GM08714 (cell line): ENCODE measurements around the gene MAEA.

Experiments
- H3K4me3 ChIP-seq: fragments of 200-500 bp; sonication (Bioruptor generic); 2 replicates; pipeline ENCODE4 v1.5.1; 2014; ENCODE audit warnings: mild to moderate bottlenecking, low read length, inconsistent platforms
- ZNF274 ChIP-seq: IDR thresholded peaks from 2 replicates; pipeline ENCODE4 v1.6.1; 2012; ENCODE audit warnings: mild to moderate bottlenecking, low read depth, low read length

Gene MAEA

GRCh38 chr4:1289207-1290164, at the start of gene MAEA:
MAEA (plus strand) TSS chr4:1289891; CDS start chr4:1289914, 23 bp downstream.
- no peak for TF ChIP-seq ZNF274
- peak within 1 kb of the TSS; percentile 95 for H3K4me3 ChIP-seq

- H3K4me3 ChIP-seq, result no peak overlapping the region
- TF ChIP-seq ZNF274, result no peak
These were observed 49.8 kb upstream of the MAEA start for GRCh38 chr4:1239950-1240307.

- no peak overlapping the region for H3K4me3 ChIP-seq
- no peak for TF ChIP-seq ZNF274
These were observed 48.8 kb upstream of the MAEA start for GRCh38 chr4:1240721-1241465.

- TF ChIP-seq ZNF274, result no peak
- no peak overlapping the region for H3K4me3 ChIP-seq
These were observed 48.2 kb upstream of the MAEA start for GRCh38 chr4:1241466-1241935.

- H3K4me3 ChIP-seq, result no peak overlapping the region
- no peak for TF ChIP-seq ZNF274
These were observed 47.7 kb upstream of the MAEA start for GRCh38 chr4:1241936-1242505.

DNA sequence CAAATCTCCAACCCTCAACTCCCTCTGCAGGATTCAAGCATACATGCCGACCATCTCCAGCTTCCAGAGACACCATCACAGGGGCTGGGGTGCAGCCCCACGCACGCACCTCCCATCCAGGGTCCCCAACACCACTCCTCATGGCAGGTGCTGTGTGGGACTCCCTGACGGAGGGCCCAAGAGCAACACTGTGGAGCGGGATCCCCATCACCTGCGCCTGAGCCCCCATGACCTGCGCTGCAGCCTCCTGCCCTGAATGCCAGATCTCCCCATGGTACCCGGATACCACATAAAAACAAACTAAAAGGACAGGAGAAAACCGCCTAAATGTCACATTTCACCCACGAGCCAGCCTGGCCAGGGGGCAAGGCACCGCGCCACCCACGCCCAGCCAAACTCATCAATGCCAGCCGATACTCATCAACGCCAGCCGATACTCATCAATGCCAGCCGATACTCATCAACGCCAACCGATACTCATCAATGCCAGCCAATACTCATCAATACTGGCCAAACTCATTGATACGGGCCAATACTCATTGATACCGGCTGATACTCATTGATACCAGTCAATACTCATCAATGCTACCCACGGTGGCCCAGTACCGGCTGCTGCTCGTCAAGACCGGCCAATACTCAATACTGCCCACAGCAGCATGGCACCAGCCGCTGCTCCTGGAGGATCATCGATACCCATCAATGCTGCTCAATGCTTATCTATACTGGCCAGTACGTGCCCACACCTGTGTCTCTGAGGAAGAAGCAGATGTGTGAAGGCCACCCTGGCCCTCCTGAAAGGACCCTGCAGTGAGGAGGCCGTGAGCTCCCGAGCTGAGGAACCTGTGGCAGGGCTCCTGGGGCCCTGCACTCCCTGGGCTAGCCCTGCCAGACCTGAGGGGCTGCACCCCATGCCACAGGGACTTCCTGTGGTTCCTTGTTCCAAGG, 46.9 kb upstream of the MAEA start:
- H3K4me3 ChIP-seq, result no peak overlapping the region
- no peak for TF ChIP-seq ZNF274

DNA sequence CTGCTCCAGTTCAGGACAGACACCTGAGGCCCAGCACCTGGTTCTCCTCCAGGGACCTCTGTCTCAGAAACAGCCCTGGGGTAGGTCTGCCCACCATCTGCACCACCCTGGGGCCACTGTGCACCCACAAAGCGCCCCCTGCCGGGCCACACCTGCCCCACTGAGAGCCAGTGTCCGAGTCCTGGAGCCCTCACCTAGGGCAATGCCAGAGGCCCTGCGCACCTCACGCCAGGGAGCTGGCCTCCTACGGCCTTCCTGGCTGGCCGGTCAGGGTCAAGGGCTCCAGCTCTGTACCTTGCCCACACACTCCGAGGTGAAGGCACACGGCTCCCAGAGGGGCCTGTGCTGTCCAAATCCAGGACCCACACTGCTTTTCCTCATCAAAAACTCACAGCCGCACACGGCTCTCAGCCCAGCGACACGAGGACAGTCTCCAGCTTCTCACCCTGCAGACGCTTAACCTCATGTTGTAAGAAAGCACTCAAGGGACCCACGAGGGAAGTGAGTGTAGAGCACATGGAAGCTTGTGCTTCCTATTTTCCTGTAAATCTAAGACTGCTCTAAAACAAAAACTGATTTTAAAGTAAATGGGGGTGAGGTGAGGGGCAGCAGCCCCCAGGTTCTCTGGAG, 46.1 kb upstream of the MAEA start:
- no peak for TF ChIP-seq ZNF274
- no peak overlapping the region for H3K4me3 ChIP-seq

DNA sequence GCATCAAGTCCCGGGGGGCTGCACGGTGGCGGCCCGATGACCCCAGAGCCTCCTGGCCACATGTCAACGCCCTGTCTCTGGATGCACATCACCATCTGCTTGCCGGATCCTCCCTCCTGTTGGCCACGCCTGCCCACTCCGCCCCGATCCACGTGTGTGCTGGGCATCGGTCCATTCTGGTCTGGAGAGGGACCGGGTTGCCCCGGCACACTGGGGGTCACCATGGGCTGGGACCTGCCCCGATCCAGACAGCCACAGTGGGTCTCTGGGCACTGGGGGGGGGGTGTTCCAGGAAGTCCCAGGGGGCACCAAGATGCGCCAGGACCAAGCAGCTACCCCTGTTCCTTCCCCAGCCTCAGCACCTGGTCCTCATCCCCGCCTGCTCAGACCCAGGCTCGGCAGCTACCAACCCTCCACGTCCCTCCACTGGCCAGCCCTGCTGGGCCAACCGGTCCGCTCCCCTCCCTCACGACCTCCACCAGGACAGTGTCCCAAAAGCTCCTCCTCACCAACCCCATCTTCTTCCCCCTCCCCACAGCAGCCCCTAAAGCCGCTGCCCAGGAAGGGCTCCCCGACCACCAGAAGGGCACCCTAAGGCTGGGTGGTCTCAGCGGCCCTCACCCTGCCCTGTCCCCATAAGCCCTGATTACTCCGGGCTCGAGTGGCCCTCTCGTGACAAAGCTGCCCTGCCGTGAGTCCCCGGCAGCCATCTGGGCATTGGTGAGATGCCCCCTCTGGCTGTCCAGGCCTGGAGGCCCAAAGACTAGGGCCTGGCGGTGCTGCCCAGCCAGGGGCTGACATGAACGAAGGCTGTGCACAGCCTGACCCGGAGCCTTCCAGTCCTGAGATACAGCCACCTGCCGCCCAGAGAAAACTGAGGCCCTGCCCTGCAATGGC, 45.4 kb upstream of the MAEA start:
- no peak for TF ChIP-seq ZNF274

GRCh38 chr4:1244978-1245471, 44.7 kb upstream of the MAEA start:
- no peak overlapping the region for H3K4me3 ChIP-seq
- TF ChIP-seq ZNF274, result no peak

More for the DNA sequence above, 45.4 kb upstream of the MAEA start:
- H3K4me3 ChIP-seq, result no peak overlapping the region

DNA sequence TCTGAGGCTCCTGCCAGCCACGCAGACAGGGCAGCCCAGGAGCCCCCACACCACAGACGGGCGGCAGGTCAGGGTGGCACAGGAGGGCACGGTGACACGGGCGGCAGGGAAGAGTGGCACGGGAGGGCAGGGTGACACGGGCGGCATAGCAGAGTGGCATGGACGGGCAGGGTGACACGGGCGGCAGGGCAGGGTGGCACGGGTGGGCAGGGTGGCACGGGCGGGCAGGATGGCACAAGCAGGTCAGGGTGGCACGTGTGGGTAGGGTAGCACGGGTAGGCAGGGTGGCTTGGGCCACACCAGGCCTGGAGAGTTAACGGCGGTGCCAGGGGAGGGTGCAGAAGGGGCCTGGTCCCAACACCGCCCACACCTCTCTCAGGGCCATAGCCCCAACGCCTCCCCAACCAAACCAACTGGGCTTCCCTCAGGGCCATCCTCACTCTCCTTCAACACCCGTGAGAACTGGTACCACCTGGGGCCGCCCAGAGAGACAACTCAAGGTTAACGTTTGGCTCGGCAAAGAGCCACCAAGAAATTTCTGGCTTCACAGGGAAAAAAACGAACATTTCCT, 44.1 kb upstream of the MAEA start:
- no peak overlapping the region for H3K4me3 ChIP-seq
- no peak for TF ChIP-seq ZNF274

- H3K4me3 ChIP-seq, result peak overlapping the region; percentile 96; the same call in 1 of the 2 replicates
- TF ChIP-seq ZNF274, result no peak
These were observed 43.4 kb upstream of the MAEA start for GRCh38 chr4:1246111-1246881.
